GM18511 (cell line): ENCODE results near the gene TPSB2.
"Not testable (repeated sequence)": the region's sequence is repeated elsewhere in the genome, so short reads cannot be mapped to it uniquely, and the experiment has no call there.

Experiments used
- ATAC-seq: cut with Tn5 transposase; IDR thresholded peaks from one replicate; pipeline ENCODE4 v1.9.1; 2021; ENCODE audit warnings: mild to moderate bottlenecking, moderate library complexity; ENCODE audit not compliant: unreplicated experiment

The TPSB2 gene

GRCh38 chr16:1262210-1262845 lies 32.3 kb upstream of the TPSB2 start:
- ATAC-seq = no peak

GRCh38 chr16:1261131-1261892 lies 31.3 kb upstream of the TPSB2 start:
- ATAC-seq = no peak

GRCh38 chr16:1260101-1260680 lies 30.2 kb upstream of the TPSB2 start:
- ATAC-seq = no peak

GRCh38 chr16:1259760-1260068 lies 29.7 kb upstream of the TPSB2 start:
- ATAC-seq = no peak

GRCh38 chr16:1258906-1259759 lies 29.1 kb upstream of the TPSB2 start:
- no peak for ATAC-seq

GRCh38 chr16:1258225-1258600 lies 28.2 kb upstream of the TPSB2 start:
- no peak for ATAC-seq

- ATAC-seq = no peak
Measured at GRCh38 chr16:1257561-1258224, 27.7 kb upstream of the TPSB2 start.

GRCh38 chr16:1256874-1257322 lies 26.9 kb upstream of the TPSB2 start:
- no peak for ATAC-seq

- not testable (repeated sequence) for ATAC-seq
Measured at GRCh38 chr16:1256296-1256873, 26.4 kb upstream of the TPSB2 start.

- not testable (repeated sequence) for ATAC-seq
Measured at GRCh38 chr16:1255276-1256122, 25.5 kb upstream of the TPSB2 start, which contains the start of gene TPSD1. Gene TPSD1 (plus strand): TSS chr16:1256069. CDS start chr16:1256281, 212 bp downstream.

- ATAC-seq = not testable (repeated sequence)
Measured at GRCh38 chr16:1254821-1255220, 24.8 kb upstream of the TPSB2 start.

- ATAC-seq = not testable (repeated sequence)
Measured at GRCh38 chr16:1253701-1254364, 23.8 kb upstream of the TPSB2 start.

GRCh38 chr16:1249031-1249755 lies 19.2 kb upstream of the TPSB2 start:
- ATAC-seq = not testable (repeated sequence)

- ATAC-seq = not testable (repeated sequence)
Measured at GRCh38 chr16:1247903-1248537, 18.0 kb upstream of the TPSB2 start.

GRCh38 chr16:1245452-1246020 lies 15.6 kb upstream of the TPSB2 start:
- no peak for ATAC-seq

GRCh38 chr16:1244881-1245280 lies 14.9 kb upstream of the TPSB2 start:
- no peak for ATAC-seq
